Sigmoid colon (tissue), 7 donors: ENCODE measurements around the gene EPHA1. TPM values are rescaled to one million over a fixed set of nuclear protein-coding genes. Genes with fewer than 3 reads are reported as not detected.

Source experiments
- DNase-seq: peaks from one replicate; pipeline ENCODE4 v3.0.0-alpha.2; 2019
- H3K27ac ChIP-seq, 4 donors: fragments of 200-600 bp; sonication (generic); one replicate each; pipeline ENCODE4 v1.5.1; 2016 to 2019; ENCODE audit warnings: mild to moderate bottlenecking in 1 of 4
- H3K27me3 ChIP-seq, 3 donors: fragments of 200-600 bp; sonication (generic); one replicate each; pipeline ENCODE4 v1.5.1; 2019; ENCODE audit warnings: mild to moderate bottlenecking in 1 of 3
- H3K36me3 ChIP-seq, 4 donors: fragments of 200-600 bp; sonication (generic); one replicate each; pipeline ENCODE4 v1.5.1; 2016 to 2019
- H3K4me1 ChIP-seq, 4 donors: fragments of 200-600 bp; sonication (generic); one replicate each; pipeline ENCODE4 v1.5.1; 2017 to 2019
- H3K4me3 ChIP-seq, 4 donors: fragments of 200-600 bp; sonication (generic); one replicate each; pipeline ENCODE4 v1.5.1; 2017 to 2019; ENCODE audit warnings: mild to moderate bottlenecking in 2 of 4, moderate library complexity in 1 of 4
- H3K9me3 ChIP-seq, 4 donors: fragments of 200-600 bp in 3 of 4; sonication (generic) in 3 of 4; one replicate each; pipeline versions ENCODE4 v1.5.1 to v1.6.1; 2013 to 2019
- EP300 ChIP-seq, 4 donors: sonication (generic); formaldehyde crosslinking; IDR thresholded peaks; one replicate each; pipeline ENCODE4 v1.6.1; 2017; ENCODE audit warnings: antibody characterized with exemption in 4 of 4
- POLR2A ChIP-seq, 2 donors: fragments of 450-650 bp; IDR thresholded peaks; one replicate each; pipeline ENCODE4 v1.6.1; 2016; ENCODE audit warnings: antibody characterized with exemption in 2 of 2, mild to moderate bottlenecking in 2 of 2, moderate library complexity in 2 of 2
- POLR2AphosphoS5 ChIP-seq, 4 donors: sonication (generic); formaldehyde crosslinking; IDR thresholded peaks; one replicate each; pipeline ENCODE4 v1.6.1; 2017; ENCODE audit warnings: antibody characterized with exemption in 4 of 4
- WGBS, 2 donors: extraction: QIAGEN DNeasy Blood & Tissue Kit; methylation state at CpG; one replicate each; pipeline ENCODE4 v1.1.7; 2013; 5-methylcytosine and 5-hydroxymethylcytosine counted together
- intact Hi-C: fragments of 100-400 bp; cut with DNase I; formaldehyde crosslinking; loops from one replicate; pipeline ENCODE4 v1.15.1; 2023
- polyA plus RNA-seq, 3 donors: library from polyadenylated mRNA; stranded (reverse); fragments of 200-250 nt; gene quantifications; one replicate each; pipeline ENCODE4 v1.2.3, GENCODE V29; 2013
- small RNA-seq, 3 donors: library from RNA; depleted of rRNA; stranded (forward); fragments of <200 nt; gene quantifications; one replicate each; pipeline ENCODE3, GENCODE V24; 2016
- total RNA-seq, 4 donors: library from RNA; depleted of rRNA; stranded (reverse); fragments of >200 nt; gene quantifications; one replicate each; pipeline ENCODE4 v1.1.0, GENCODE V29; 2016
- TF ChIP-seq, protein P1 (sequence below), 4 experiments: fragments of 450-650 bp in 3 of 4; fragments of 200-600 bp in 1 of 4; IDR thresholded peaks; one replicate each; pipeline ENCODE4 v1.5.1; 2016 to 2019; ENCODE audit warnings: antibody characterized with exemption in 4 of 4, mild to moderate bottlenecking in 3 of 4, moderate library complexity in 2 of 4
- donor health status: healthy with polysubstance abuse.
- donor health status: Bipolar disorder and iron deficiency.
- donor health status: healthy.

The EPHA1 gene
- total and polyA plus RNA-seq, 7 donors: 0.14 to 10.2 (median 1.5) TPM; not detected in 2

DNA sequence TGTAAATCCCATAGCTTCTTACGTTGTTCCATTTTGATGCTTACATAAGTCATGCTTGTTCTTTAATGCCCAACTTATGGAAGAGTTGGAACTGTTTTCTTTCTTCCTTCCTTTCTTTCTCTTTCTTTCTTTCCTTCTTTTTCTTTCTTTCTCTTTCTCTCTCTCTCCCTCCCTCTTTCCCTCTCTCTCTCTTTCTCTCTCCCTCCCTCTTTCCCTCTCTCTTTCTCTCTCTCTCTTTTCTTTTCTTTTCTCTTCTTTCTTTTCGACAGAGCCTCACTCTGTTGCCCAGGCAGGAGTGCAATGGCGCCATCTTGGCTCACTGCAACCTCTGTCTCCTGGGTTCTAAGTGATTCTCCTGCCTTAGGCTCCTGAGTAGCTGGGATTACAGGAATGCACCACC, 65.1 kb downstream of the EPHA1 start:
- peaks cover 0 to 16% (median 0%) of the 10 kb centered on the region in 3 donors for H3K27me3 ChIP-seq
- H3K36me3 ChIP-seq: no peaks in the 10 kb centered on the region
- DNase-seq: no peak
- H3K4me3 ChIP-seq: no peak overlapping the region
- intact Hi-C loops: no loop called here
- H3K4me1 ChIP-seq: peaks cover 0 to 5% (median 5%) of the 10 kb centered on the region in 4 donors
- 78 to 95% methylated on average over 3 of the region's 3 CpGs for WGBS, 2 donors
- TF ChIP-seq EP300 (IDR thresholded peaks at IDR 0.05) (no peak), POLR2A (IDR thresholded peaks at IDR 0.05) (no peak), POLR2AphosphoS5 (IDR thresholded peaks at IDR 0.05) (no peak)
- TF ChIP-seq, protein P1, sequence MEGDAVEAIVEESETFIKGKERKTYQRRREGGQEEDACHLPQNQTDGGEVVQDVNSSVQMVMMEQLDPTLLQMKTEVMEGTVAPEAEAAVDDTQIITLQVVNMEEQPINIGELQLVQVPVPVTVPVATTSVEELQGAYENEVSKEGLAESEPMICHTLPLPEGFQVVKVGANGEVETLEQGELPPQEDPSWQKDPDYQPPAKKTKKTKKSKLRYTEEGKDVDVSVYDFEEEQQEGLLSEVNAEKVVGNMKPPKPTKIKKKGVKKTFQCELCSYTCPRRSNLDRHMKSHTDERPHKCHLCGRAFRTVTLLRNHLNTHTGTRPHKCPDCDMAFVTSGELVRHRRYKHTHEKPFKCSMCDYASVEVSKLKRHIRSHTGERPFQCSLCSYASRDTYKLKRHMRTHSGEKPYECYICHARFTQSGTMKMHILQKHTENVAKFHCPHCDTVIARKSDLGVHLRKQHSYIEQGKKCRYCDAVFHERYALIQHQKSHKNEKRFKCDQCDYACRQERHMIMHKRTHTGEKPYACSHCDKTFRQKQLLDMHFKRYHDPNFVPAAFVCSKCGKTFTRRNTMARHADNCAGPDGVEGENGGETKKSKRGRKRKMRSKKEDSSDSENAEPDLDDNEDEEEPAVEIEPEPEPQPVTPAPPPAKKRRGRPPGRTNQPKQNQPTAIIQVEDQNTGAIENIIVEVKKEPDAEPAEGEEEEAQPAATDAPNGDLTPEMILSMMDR (IDR thresholded peaks at IDR 0.05): no peak
- H3K27ac ChIP-seq: no peak overlapping the region
- H3K9me3 ChIP-seq: no peaks in the 10 kb centered on the region

DNA sequence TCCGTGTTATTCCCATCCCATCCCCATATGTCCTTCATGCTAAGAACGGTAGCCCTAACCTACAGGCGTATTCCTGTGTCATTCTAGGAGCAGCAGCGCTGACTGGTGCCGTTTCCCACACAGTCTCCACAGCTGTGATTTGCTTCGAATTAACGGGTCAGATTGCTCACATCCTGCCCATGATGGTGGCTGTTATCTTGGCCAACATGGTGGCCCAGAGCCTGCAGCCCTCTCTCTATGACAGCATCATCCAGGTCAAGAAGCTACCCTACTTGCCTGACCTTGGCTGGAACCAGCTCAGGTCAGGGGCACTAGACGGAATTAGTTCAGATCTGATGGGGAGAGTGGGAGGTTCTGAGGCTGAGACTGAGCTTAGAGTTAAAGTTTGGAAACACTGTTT, 66.8 kb downstream of the EPHA1 start:
- 93 to 94% methylated on average over 8 of the region's 8 CpGs for WGBS, 2 donors
- peaks cover 0 to 16% (median 0%) of the 10 kb centered on the region in 3 donors for H3K27me3 ChIP-seq
- TF ChIP-seq, protein P1 (IDR thresholded peaks at IDR 0.05): no peak
- TF ChIP-seq POLR2AphosphoS5 (IDR thresholded peaks at IDR 0.05) (no peak), POLR2A (IDR thresholded peaks at IDR 0.05) (no peak), EP300 (IDR thresholded peaks at IDR 0.05) (no peak)

More for the DNA sequence above, 66.8 kb downstream of the EPHA1 start:
- H3K27ac ChIP-seq: no peak overlapping the region
- no peaks in the 10 kb centered on the region for H3K36me3 ChIP-seq
- H3K4me3 ChIP-seq: no peak overlapping the region
- no peak for DNase-seq
- peaks cover 0 to 5% (median 5%) of the 10 kb centered on the region in 4 donors for H3K4me1 ChIP-seq
- no peaks in the 10 kb centered on the region for H3K9me3 ChIP-seq
- intact Hi-C loops: no loop called here

Small RNAs within 50 kb of the gene (small RNA-seq; reads per million reads assigned to genes)
- 0.15 to 0.66 (median 0.32) reads per million in 3 donors for gene MIR6892

Other genes with a start within 250 kb of the EPHA1 start
- gene TAS2R39, start 225.4 kb downstream of the EPHA1 start, total RNA-seq: not detected
- not detected for gene TAS2R39, start 225.4 kb downstream of the EPHA1 start, polyA plus RNA-seq
- not detected for gene TAS2R40, start 186.8 kb downstream of the EPHA1 start, total RNA-seq
- not detected for gene TAS2R40, start 186.8 kb downstream of the EPHA1 start, polyA plus RNA-seq
- gene GSTK1, start 145.4 kb downstream of the EPHA1 start, total RNA-seq: 100 to 1,000 TPM; 111 to 168 (median 134) TPM
- 100 to 1,000 TPM; 158 to 247 (median 234) TPM for gene GSTK1, start 145.4 kb downstream of the EPHA1 start, polyA plus RNA-seq
- under 1 TPM in 1 of 4 donors, not detected in 3; 0.71 TPM for gene TMEM139, start 123.9 kb downstream of the EPHA1 start, total RNA-seq
- gene TMEM139, start 123.9 kb downstream of the EPHA1 start, polyA plus RNA-seq: 10 to 100 TPM; 26.4 to 58.5 (median 54.8) TPM
- gene CASP2, start 120.5 kb downstream of the EPHA1 start, total RNA-seq: 10 to 100 TPM in 1 of 4 donors, 1 to 10 TPM in 3; 7.1 to 14.4 (median 7.8) TPM
- 10 to 100 TPM in 1 of 3 donors, 1 to 10 TPM in 2; 6.0 to 16.2 (median 6.0) TPM for gene CASP2, start 120.5 kb downstream of the EPHA1 start, polyA plus RNA-seq
- under 1 TPM in 1 of 4 donors, not detected in 3; 0.14 TPM for gene CLCN1, start 92.7 kb downstream of the EPHA1 start, total RNA-seq
- under 1 TPM in 1 of 3 donors, not detected in 2; 0.15 TPM for gene CLCN1, start 92.7 kb downstream of the EPHA1 start, polyA plus RNA-seq
- gene FAM131B, start 46.1 kb downstream of the EPHA1 start, total RNA-seq: 10 to 100 TPM in 1 of 4 donors, 1 to 10 TPM in 3; 6.4 to 15.7 (median 6.8) TPM
- gene FAM131B, start 46.1 kb downstream of the EPHA1 start, polyA plus RNA-seq: 1 to 10 TPM in 1 of 3 donors, under 1 TPM in 2; under 0.01 to 2.0 (median under 0.01) TPM
- 100 to 1,000 TPM in 2 of 4 donors, 10 to 100 TPM in 2; 67.3 to 218 (median 120) TPM for gene ZYX, start 27.5 kb downstream of the EPHA1 start, total RNA-seq
- gene ZYX, start 27.5 kb downstream of the EPHA1 start, polyA plus RNA-seq: 10 to 100 TPM; 34.4 to 91.3 (median 46.8) TPM
- gene TAS2R60, start 34.6 kb upstream of the EPHA1 start, total RNA-seq: not detected
- not detected for gene TAS2R60, start 34.6 kb upstream of the EPHA1 start, polyA plus RNA-seq
- 1 to 10 TPM in 1 of 4 donors, not detected in 3; 1.6 TPM for gene TAS2R41, start 69.0 kb upstream of the EPHA1 start, total RNA-seq
- gene TAS2R41, start 69.0 kb upstream of the EPHA1 start, polyA plus RNA-seq: not detected
- 1 to 10 TPM in 1 of 4 donors, under 1 TPM in 1, not detected in 2; 0.55 to 1.3 TPM for gene CTAGE15, start 162.9 kb upstream of the EPHA1 start, total RNA-seq
- gene CTAGE15, start 162.9 kb upstream of the EPHA1 start, polyA plus RNA-seq: under 1 TPM in 1 of 3 donors, not detected in 2; 0.63 TPM
- gene TCAF2, start 212.1 kb upstream of the EPHA1 start, total RNA-seq: 1 to 10 TPM in 2 of 4 donors, under 1 TPM in 2; 0.82 to 2.9 (median 1.5) TPM
- 1 to 10 TPM in 2 of 3 donors, under 1 TPM in 1; 0.92 to 3.2 (median 1.2) TPM for gene TCAF2, start 212.1 kb upstream of the EPHA1 start, polyA plus RNA-seq